Peyer's patch (tissue), 4 donors: Measurements from ENCODE around the gene FMOD.

Source experiments
- CTCF ChIP-seq, 6 experiments: fragments of 450-650 bp in 4 of 6; fragments of 200-600 bp in 2 of 6; sonication (generic) in 1 of 6; IDR thresholded peaks; one replicate each; pipeline ENCODE4 v1.5.1; 2017 to 2019; ENCODE audit warnings: antibody characterized with exemption in 6 of 6, mild to moderate bottlenecking in 3 of 6, moderate library complexity in 1 of 6
- POLR2A ChIP-seq, 2 donors: fragments of 450-650 bp; IDR thresholded peaks; one replicate each; pipeline ENCODE4 v1.5.1; 2017; ENCODE audit warnings: antibody characterized with exemption in 2 of 2, mild to moderate bottlenecking in 2 of 2, moderate library complexity in 2 of 2

- no peak for TF ChIP-seq CTCF (IDR thresholded peaks at IDR 0.05)
- no peak for TF ChIP-seq POLR2A (IDR thresholded peaks at IDR 0.05)
These were observed 27.8 kb upstream of the FMOD start for GRCh38 chr1:203378556-203379245.
